Activated CD4-positive, alpha-beta memory T cell treated with anti-CD3 and anti-CD28 coated beads for 36 hours (primary cell): ENCODE measurements around the gene TMEM108. TPM values are rescaled to one million over a fixed set of nuclear protein-coding genes. Genes with fewer than 3 reads are reported as not detected.

Experiments used
- CTCF ChIA-PET: fragments of 350-600 bp; sonication (Branson Sonifier 250); formaldehyde crosslinking; loops from one replicate; lab custom pipeline; 2021; ENCODE audit warnings: antibody characterized with exemption, inconsistent platforms; lab: Charles Lee
- POLR2A ChIA-PET: fragments of 350-600 bp; sonication (Branson Sonifier 250); formaldehyde crosslinking; loops from one replicate; lab custom pipeline; 2021; ENCODE audit warnings: antibody characterized with exemption; lab: Charles Lee
- DNase-seq: peaks from one replicate; pipeline ENCODE4 v3.0.0-alpha.2; 2020
- H3K27ac Mint-ChIP-seq: one replicate; pipeline ENCODE4 v1.8.0; 2021; ENCODE audit warnings: mixed read lengths
- H3K27me3 Mint-ChIP-seq: one replicate; pipeline ENCODE4 v1.8.0; 2021; ENCODE audit warnings: mixed read lengths
- H3K36me3 Mint-ChIP-seq: one replicate; pipeline ENCODE4 v1.8.0; 2021; ENCODE audit warnings: mixed read lengths
- H3K4me1 Mint-ChIP-seq: one replicate; pipeline ENCODE4 v1.8.0; 2021; ENCODE audit warnings: low read depth, mixed read lengths
- H3K4me3 Mint-ChIP-seq: one replicate; pipeline ENCODE4 v1.8.0; 2021; ENCODE audit warnings: mild to moderate bottlenecking, mixed read lengths
- H3K9me3 Mint-ChIP-seq: one replicate; pipeline ENCODE4 v1.8.0; 2021; ENCODE audit warnings: mixed read lengths
- intact Hi-C: fragments of 100-400 bp; cut with micrococcal nuclease; formaldehyde crosslinking; loops from one replicate; pipeline ENCODE4 v1.15.1; 2023
- total RNA-seq, 2 experiments: library from RNA; stranded (reverse); gene quantifications; one replicate each; pipeline ENCODE4 v1.2.3, GENCODE V29; 2021

Gene TMEM108
- total RNA-seq, 2 experiments from 2014 or later: not detected

GRCh38 chr3:133413161-133414020 is 375.2 kb downstream of the TMEM108 start:
- Mint-ChIP-seq H3K36me3 (no peaks in the 10 kb centered on the region), H3K4me1 (peaks cover 3% of the 10 kb centered on the region), H3K4me3 (no peak overlapping the region), H3K27ac (no peak overlapping the region), H3K27me3 (peaks cover 3% of the 10 kb centered on the region), H3K9me3 (no peaks in the 10 kb centered on the region)
- no peak for DNase-seq
- intact Hi-C loops: no loop called here
- CTCF ChIA-PET: interaction anchor here (1.8 kb wide), 1 partner anchor 9 kb away, joined by 5 read pairs; no protein-coding TSS in a partner anchor
- POLR2A ChIA-PET: no interaction called here

GRCh38 chr3:133414021-133414392 is 375.8 kb downstream of the TMEM108 start:
- DNase-seq: no peak
- H3K27me3 Mint-ChIP-seq: peaks cover 3% of the 10 kb centered on the region
- no peak overlapping the region for H3K4me3 Mint-ChIP-seq
- CTCF ChIA-PET: no interaction called here
- H3K9me3 Mint-ChIP-seq: no peaks in the 10 kb centered on the region
- no peak overlapping the region for H3K27ac Mint-ChIP-seq
- no peaks in the 10 kb centered on the region for H3K36me3 Mint-ChIP-seq
- intact Hi-C loops: no loop called here
- peaks cover 3% of the 10 kb centered on the region for H3K4me1 Mint-ChIP-seq
- POLR2A ChIA-PET: no interaction called here

GRCh38 chr3:133418361-133418760 is 380.2 kb downstream of the TMEM108 start:
- Mint-ChIP-seq H3K27ac (no peak overlapping the region), H3K36me3 (no peaks in the 10 kb centered on the region), H3K27me3 (no peaks in the 10 kb centered on the region), H3K4me1 (no peaks in the 10 kb centered on the region), H3K4me3 (no peak overlapping the region), H3K9me3 (no peaks in the 10 kb centered on the region)
- POLR2A ChIA-PET: no interaction called here
- intact Hi-C loops: no loop called here
- CTCF ChIA-PET: no interaction called here
- DNase-seq: no peak

- no peak for DNase-seq
- Mint-ChIP-seq H3K36me3 (no peaks in the 10 kb centered on the region), H3K4me3 (no peak overlapping the region), H3K27me3 (no peaks in the 10 kb centered on the region), H3K27ac (no peak overlapping the region), H3K4me1 (peaks cover 6% of the 10 kb centered on the region), H3K9me3 (no peaks in the 10 kb centered on the region)
- POLR2A ChIA-PET: no interaction called here
- CTCF ChIA-PET: interaction anchor here (6.2 kb wide), 1 partner anchor 694 kb away, joined by 77 read pairs; no protein-coding TSS in a partner anchor
- intact Hi-C loops: no loop called here
These were observed 381.1 kb downstream of the TMEM108 start for GRCh38 chr3:133419151-133419909.

- intact Hi-C loops: no loop called here
- Mint-ChIP-seq H3K4me3 (no peak overlapping the region), H3K4me1 (peaks cover 6% of the 10 kb centered on the region), H3K27ac (no peak overlapping the region), H3K36me3 (no peaks in the 10 kb centered on the region), H3K9me3 (no peaks in the 10 kb centered on the region), H3K27me3 (no peaks in the 10 kb centered on the region)
- CTCF ChIA-PET: interaction anchor here (0.9 to 6.2 kb wide), 9 partner anchors 10 to 700 kb away, joined by 3 to 77 read pairs (median 3); no protein-coding TSS in a partner anchor
- DNase-seq: no peak
- POLR2A ChIA-PET: no interaction called here
These were observed 387.0 kb downstream of the TMEM108 start for GRCh38 chr3:133424937-133425869.

GRCh38 chr3:133425898-133426297 is 387.7 kb downstream of the TMEM108 start:
- H3K27ac Mint-ChIP-seq: no peak overlapping the region
- CTCF ChIA-PET: interaction anchor here (0.7 to 6.2 kb wide), 3 partner anchors 384 to 700 kb away, joined by 3 to 77 read pairs (median 4); no protein-coding TSS in a partner anchor
- intact Hi-C loops: no loop called here
- no peak overlapping the region for H3K4me3 Mint-ChIP-seq
- H3K4me1 Mint-ChIP-seq: peaks cover 6% of the 10 kb centered on the region
- POLR2A ChIA-PET: interaction anchor here (1.3 kb wide), 1 partner anchor 700 kb away, joined by 3 read pairs; no protein-coding TSS in a partner anchor
- DNase-seq: no peak
- no peaks in the 10 kb centered on the region for H3K36me3 Mint-ChIP-seq
- H3K27me3 Mint-ChIP-seq: no peaks in the 10 kb centered on the region
- H3K9me3 Mint-ChIP-seq: no peaks in the 10 kb centered on the region

- peak; percentile 24 for DNase-seq
These were observed 388.5 kb downstream of the TMEM108 start for GRCh38 chr3:133426721-133427120.

GRCh38 chr3:133428552-133428951 is 390.4 kb downstream of the TMEM108 start:
- CTCF ChIA-PET: no interaction called here
- POLR2A ChIA-PET: no interaction called here
- Mint-ChIP-seq H3K27ac (no peak overlapping the region), H3K9me3 (no peaks in the 10 kb centered on the region), H3K27me3 (no peaks in the 10 kb centered on the region), H3K36me3 (no peaks in the 10 kb centered on the region), H3K4me1 (peaks cover 4% of the 10 kb centered on the region), H3K4me3 (no peak overlapping the region)
- no peak for DNase-seq
- intact Hi-C loops: no loop called here

More at GRCh38 chr3:133426721-133427120, 388.5 kb downstream of the TMEM108 start:
- Mint-ChIP-seq H3K27ac (no peak overlapping the region), H3K27me3 (no peaks in the 10 kb centered on the region), H3K4me3 (no peak overlapping the region), H3K4me1 (peaks cover 6% of the 10 kb centered on the region), H3K9me3 (no peaks in the 10 kb centered on the region), H3K36me3 (no peaks in the 10 kb centered on the region)
- ChIA-PET POLR2A (interaction anchor here (1.3 kb wide), 1 partner anchor 700 kb away, joined by 3 read pairs; no protein-coding TSS in a partner anchor), CTCF (interaction anchor here (0.7 to 1.2 kb wide), 2 partner anchors 22 to 698 kb away, joined by 4 to 5 read pairs; no protein-coding TSS in a partner anchor)
- intact Hi-C loops: no loop called here

- intact Hi-C loops: no loop called here
- DNase-seq: no peak
- Mint-ChIP-seq H3K4me3 (no peak overlapping the region), H3K4me1 (no peaks in the 10 kb centered on the region), H3K27me3 (no peaks in the 10 kb centered on the region), H3K9me3 (no peaks in the 10 kb centered on the region), H3K27ac (no peak overlapping the region), H3K36me3 (no peaks in the 10 kb centered on the region)
- ChIA-PET POLR2A (no interaction called here), CTCF (no interaction called here)
These were observed 390.9 kb downstream of the TMEM108 start for GRCh38 chr3:133429063-133429462.

GRCh38 chr3:133439563-133439962 is 401.4 kb downstream of the TMEM108 start:
- H3K9me3 Mint-ChIP-seq: peaks cover 8% of the 10 kb centered on the region
- no peaks in the 10 kb centered on the region for H3K27me3 Mint-ChIP-seq
- peaks cover 33% of the 10 kb centered on the region for H3K4me1 Mint-ChIP-seq
- ChIA-PET POLR2A (no interaction called here), CTCF (no interaction called here)
- H3K27ac Mint-ChIP-seq: no peak overlapping the region
- no peak overlapping the region for H3K4me3 Mint-ChIP-seq
- no peak for DNase-seq
- intact Hi-C loops: no loop called here
- peaks cover 1% of the 10 kb centered on the region for H3K36me3 Mint-ChIP-seq

GRCh38 chr3:133440652-133441051 is 402.5 kb downstream of the TMEM108 start:
- peaks cover 35% of the 10 kb centered on the region for H3K4me1 Mint-ChIP-seq
- intact Hi-C loops: loop anchor here (5.0 to 10.0 kb wide), 3 partner anchors 484 to 852 kb away; partner anchors contain the start of gene ACAD11
- H3K36me3 Mint-ChIP-seq: peaks cover 1% of the 10 kb centered on the region
- ChIA-PET CTCF (no interaction called here), POLR2A (no interaction called here)
- H3K4me3 Mint-ChIP-seq: no peak overlapping the region
- H3K27ac Mint-ChIP-seq: no peak overlapping the region
- H3K9me3 Mint-ChIP-seq: peaks cover 8% of the 10 kb centered on the region
- no peaks in the 10 kb centered on the region for H3K27me3 Mint-ChIP-seq
- DNase-seq: no peak
